ACC112 (cell line): ENCODE data around the gene MACROD2.

Experiments used
- H2AFZ ChIP-seq: fragments of 200-600 bp; sonication (generic); one replicate; pipeline ENCODE4 v1.6.0; 2017; ENCODE audit warnings: antibody characterized with exemption, low read length; ENCODE audit not compliant: unreplicated experiment
- H3K27ac ChIP-seq: fragments of 200-600 bp; sonication (generic); 2 replicates; pipeline ENCODE4 v1.5.1; 2014; ENCODE audit warnings: low read depth, mild to moderate bottlenecking, antibody characterized with exemption, low read length, moderate library complexity
- H3K27me3 ChIP-seq: fragments of 200-600 bp; sonication (generic); 2 replicates; pipeline ENCODE4 v1.6.1; 2014; ENCODE audit warnings: mild to moderate bottlenecking, antibody characterized with exemption, low read length, moderate library complexity, mixed read lengths; ENCODE audit not compliant: insufficient read depth
- H3K36me3 ChIP-seq: fragments of 200-600 bp; sonication (generic); 2 replicates; pipeline ENCODE4 v1.6.1; 2016; ENCODE audit warnings: mild to moderate bottlenecking, antibody characterized with exemption, low read length, moderate library complexity, mixed read lengths; ENCODE audit not compliant: insufficient read depth
- H3K4me1 ChIP-seq: fragments of 200-600 bp; sonication (generic); one replicate; pipeline ENCODE4 v1.6.1; 2016; ENCODE audit warnings: low read length, mixed read lengths; ENCODE audit not compliant: insufficient read depth, unreplicated experiment, control insufficient read depth
- H3K4me3 ChIP-seq: fragments of 200-600 bp; sonication (generic); 2 replicates; pipeline ENCODE4 v1.5.1; 2014; ENCODE audit warnings: mild to moderate bottlenecking, low read depth, low read length
- H3K79me2 ChIP-seq: fragments of 200-600 bp; sonication (generic); one replicate; pipeline ENCODE4 v1.6.0; 2016; ENCODE audit warnings: low read length; ENCODE audit not compliant: control insufficient read depth, unreplicated experiment, insufficient read depth

MACROD2 gene

GRCh38 chr20:15593081-15593480 lies 1597.8 kb downstream of the MACROD2 start:
- Histone ChIP-seq H3K27me3 (no peaks in the 10 kb centered on the region), H3K36me3 (no peaks in the 10 kb centered on the region)

GRCh38 chr20:15594158-15594695 lies 1598.9 kb downstream of the MACROD2 start:
- Histone ChIP-seq H3K79me2 (no peaks in the 10 kb centered on the region), H2AFZ (no peak overlapping the region), H3K27ac (no peak overlapping the region), H3K4me3 (no peak overlapping the region), H3K27me3 (no peaks in the 10 kb centered on the region), H3K36me3 (no peaks in the 10 kb centered on the region), H3K4me1 (no peaks in the 10 kb centered on the region)

More at GRCh38 chr20:15593081-15593480, 1597.8 kb downstream of the MACROD2 start:
- no peak overlapping the region for H3K27ac ChIP-seq
- no peak overlapping the region for H2AFZ ChIP-seq
- H3K79me2 ChIP-seq, result no peaks in the 10 kb centered on the region
- H3K4me3 ChIP-seq, result no peak overlapping the region
- no peaks in the 10 kb centered on the region for H3K4me1 ChIP-seq

DNA sequence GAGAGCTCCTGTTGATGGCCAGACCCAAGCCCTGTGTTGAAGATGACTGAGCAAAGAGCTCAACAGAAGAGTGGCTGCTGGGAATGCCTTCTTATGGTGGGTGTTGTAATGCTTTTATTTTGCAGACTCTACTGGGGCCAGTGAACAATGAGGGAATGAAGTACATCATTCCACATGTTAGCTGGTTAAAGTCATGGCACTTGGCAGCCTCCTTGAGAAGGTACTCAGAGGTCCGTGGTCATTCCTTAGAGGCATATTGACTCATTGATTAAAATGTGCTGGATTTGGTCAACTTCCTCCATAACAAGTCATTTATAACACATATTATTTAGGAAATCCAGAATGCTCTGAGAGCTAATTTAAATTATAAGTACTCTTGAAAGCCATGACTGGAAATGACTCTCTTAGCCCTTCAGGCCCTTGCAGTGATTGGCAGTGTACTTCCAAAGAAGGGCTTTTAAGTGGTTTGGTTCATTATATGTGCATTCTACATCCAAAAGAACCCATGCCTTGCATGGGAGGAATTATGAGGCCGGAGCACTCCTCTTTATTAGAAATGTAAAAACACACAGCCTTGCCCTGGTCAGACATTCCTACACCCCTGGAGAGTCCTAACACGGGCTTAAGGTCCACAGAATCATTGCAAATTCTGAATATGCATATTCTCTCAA lies 1601.0 kb downstream of the MACROD2 start:
- H3K4me3 ChIP-seq, result no peak overlapping the region
- H3K27me3 ChIP-seq, result no peaks in the 10 kb centered on the region
- no peak overlapping the region for H2AFZ ChIP-seq
- H3K4me1 ChIP-seq, result no peaks in the 10 kb centered on the region
- H3K79me2 ChIP-seq, result no peaks in the 10 kb centered on the region
- H3K36me3 ChIP-seq, result no peaks in the 10 kb centered on the region
- no peak overlapping the region for H3K27ac ChIP-seq

DNA sequence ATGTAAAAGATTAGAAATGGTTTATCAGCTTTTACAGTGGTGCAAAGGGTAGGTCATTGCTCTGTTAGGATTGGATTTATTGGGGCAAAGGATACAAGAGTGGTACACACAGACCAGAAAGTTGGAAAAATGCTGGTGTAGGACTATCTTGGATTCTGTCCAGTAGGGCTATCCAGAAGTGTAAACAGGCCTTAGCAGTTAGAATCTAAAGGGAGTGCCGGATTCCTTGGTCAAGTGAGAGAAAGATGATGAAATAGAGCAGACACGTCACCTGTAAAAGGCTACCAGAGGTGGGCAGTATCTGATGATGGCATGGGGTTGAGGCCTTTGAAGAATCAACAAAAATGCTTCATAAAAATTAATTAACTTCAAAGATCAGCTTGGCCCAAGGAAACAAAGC lies 1602.0 kb downstream of the MACROD2 start:
- no peak overlapping the region for H3K27ac ChIP-seq
- no peaks in the 10 kb centered on the region for H3K4me1 ChIP-seq
- no peaks in the 10 kb centered on the region for H3K79me2 ChIP-seq
- H2AFZ ChIP-seq, result no peak overlapping the region
- H3K36me3 ChIP-seq, result no peaks in the 10 kb centered on the region
- no peaks in the 10 kb centered on the region for H3K27me3 ChIP-seq
- no peak overlapping the region for H3K4me3 ChIP-seq

DNA sequence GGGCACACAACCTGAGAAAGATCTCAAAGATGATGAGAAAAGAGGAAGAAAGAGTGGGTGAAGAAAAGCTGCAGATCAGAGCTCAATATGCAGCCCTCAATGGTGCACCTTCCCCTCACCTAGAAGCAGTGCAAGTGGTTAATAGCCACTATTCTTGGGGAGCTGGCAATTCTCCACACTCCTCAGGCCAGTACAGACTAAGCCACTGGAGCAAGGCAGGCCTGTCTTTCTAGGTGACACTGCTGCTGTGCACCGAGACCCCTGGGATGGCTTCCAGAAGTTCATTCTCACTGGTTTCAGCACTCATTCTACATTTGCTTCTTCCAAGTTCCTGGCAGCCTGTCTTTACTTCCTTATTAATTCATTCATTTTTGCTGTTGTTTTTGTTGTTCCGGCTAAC lies 1604.6 kb downstream of the MACROD2 start:
- H3K79me2 ChIP-seq, result no peaks in the 10 kb centered on the region
- H2AFZ ChIP-seq, result no peak overlapping the region
- no peaks in the 10 kb centered on the region for H3K4me1 ChIP-seq
- no peaks in the 10 kb centered on the region for H3K27me3 ChIP-seq
- H3K27ac ChIP-seq, result no peak overlapping the region
- no peaks in the 10 kb centered on the region for H3K36me3 ChIP-seq
- H3K4me3 ChIP-seq, result no peak overlapping the region

GRCh38 chr20:15600565-15600964 lies 1605.2 kb downstream of the MACROD2 start:
- no peaks in the 10 kb centered on the region for H3K79me2 ChIP-seq
- H3K27me3 ChIP-seq, result no peaks in the 10 kb centered on the region
- no peak overlapping the region for H2AFZ ChIP-seq
- no peaks in the 10 kb centered on the region for H3K4me1 ChIP-seq
- H3K27ac ChIP-seq, result no peak overlapping the region
- no peaks in the 10 kb centered on the region for H3K36me3 ChIP-seq
- no peak overlapping the region for H3K4me3 ChIP-seq

- no peak overlapping the region for H2AFZ ChIP-seq
- no peaks in the 10 kb centered on the region for H3K79me2 ChIP-seq
- no peak overlapping the region for H3K4me3 ChIP-seq
- no peaks in the 10 kb centered on the region for H3K27me3 ChIP-seq
- H3K27ac ChIP-seq, result no peak overlapping the region
- no peaks in the 10 kb centered on the region for H3K4me1 ChIP-seq
- no peaks in the 10 kb centered on the region for H3K36me3 ChIP-seq
Measured at GRCh38 chr20:15603506-15603905, 1608.2 kb downstream of the MACROD2 start.

DNA sequence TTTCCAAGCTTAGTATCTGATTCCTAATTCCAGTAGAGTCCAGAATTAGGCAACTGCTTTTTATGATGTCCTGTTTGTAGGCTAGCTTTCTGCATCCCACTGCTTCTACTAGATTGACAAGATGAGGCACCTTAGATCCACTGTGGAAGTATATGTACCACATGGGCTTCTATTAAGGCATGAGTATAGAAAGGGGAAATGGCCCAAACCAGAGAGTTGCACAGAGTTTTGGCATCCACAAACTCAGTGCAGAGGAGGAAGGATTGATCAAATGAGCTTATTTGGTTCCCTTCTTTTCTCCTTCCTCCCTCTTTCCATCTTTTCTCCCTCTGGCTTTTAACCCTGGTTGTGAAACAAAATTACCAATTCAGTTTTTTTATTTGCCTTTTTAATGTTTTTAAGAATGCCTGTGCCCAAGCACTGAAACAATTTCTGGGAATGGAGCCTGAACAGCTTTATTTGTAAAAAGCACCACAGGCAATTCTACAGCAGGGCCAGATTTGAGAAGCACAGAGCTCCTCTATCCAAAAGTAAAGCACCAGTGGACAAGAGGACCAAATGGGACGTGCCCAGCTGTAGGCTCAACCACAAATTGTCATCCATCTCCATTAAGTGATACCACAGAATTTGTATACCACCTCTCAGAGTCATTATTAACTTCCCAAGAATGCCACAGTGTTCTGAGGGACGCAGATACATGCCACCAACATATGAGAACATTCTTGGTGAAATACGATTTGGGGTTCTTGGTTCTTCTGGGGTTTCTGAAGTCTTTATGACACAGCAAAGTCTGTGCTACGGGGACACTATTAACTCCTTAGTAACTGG lies 1608.9 kb downstream of the MACROD2 start:
- H3K27ac ChIP-seq, result no peak overlapping the region
- no peaks in the 10 kb centered on the region for H3K4me1 ChIP-seq
- no peak overlapping the region for H3K4me3 ChIP-seq
- no peaks in the 10 kb centered on the region for H3K79me2 ChIP-seq
- H3K36me3 ChIP-seq, result no peaks in the 10 kb centered on the region
- H3K27me3 ChIP-seq, result no peaks in the 10 kb centered on the region
- no peak overlapping the region for H2AFZ ChIP-seq

DNA sequence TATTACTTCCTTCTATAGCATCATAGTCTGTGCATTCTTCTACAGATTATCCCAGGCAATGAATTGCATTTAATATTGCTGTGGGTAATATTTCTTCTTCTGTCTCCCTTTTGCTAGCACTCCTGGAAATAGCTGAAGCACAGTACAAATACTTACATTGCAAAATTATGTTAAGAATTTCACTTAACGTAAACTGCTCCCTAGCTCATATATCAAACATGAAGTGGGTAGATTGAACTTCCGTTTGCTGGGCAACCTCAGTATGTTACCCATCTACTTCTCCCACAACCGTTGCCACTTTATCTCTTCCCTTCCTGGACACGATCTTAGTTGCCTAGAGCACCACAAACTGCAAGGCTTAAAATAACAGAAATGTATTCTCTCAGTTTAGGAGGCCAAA lies 1614.6 kb downstream of the MACROD2 start:
- Histone ChIP-seq H3K27me3 (no peaks in the 10 kb centered on the region), H3K79me2 (no peaks in the 10 kb centered on the region), H3K27ac (no peak overlapping the region), H3K4me3 (no peak overlapping the region), H3K36me3 (no peaks in the 10 kb centered on the region), H2AFZ (no peak overlapping the region), H3K4me1 (no peaks in the 10 kb centered on the region)

GRCh38 chr20:15610787-15611186 lies 1615.5 kb downstream of the MACROD2 start:
- H3K79me2 ChIP-seq, result no peaks in the 10 kb centered on the region
- H3K27me3 ChIP-seq, result no peaks in the 10 kb centered on the region
- H3K4me1 ChIP-seq, result no peaks in the 10 kb centered on the region
- no peak overlapping the region for H2AFZ ChIP-seq
- H3K27ac ChIP-seq, result no peak overlapping the region
- H3K4me3 ChIP-seq, result no peak overlapping the region
- H3K36me3 ChIP-seq, result no peaks in the 10 kb centered on the region

GRCh38 chr20:15611541-15611940 lies 1616.2 kb downstream of the MACROD2 start:
- H3K27me3 ChIP-seq, result no peaks in the 10 kb centered on the region
- H3K4me1 ChIP-seq, result no peaks in the 10 kb centered on the region

More at GRCh38 chr20:15611541-15611940, 1616.2 kb downstream of the MACROD2 start:
- Histone ChIP-seq H3K79me2 (no peaks in the 10 kb centered on the region), H2AFZ (no peak overlapping the region), H3K4me3 (no peak overlapping the region), H3K36me3 (no peaks in the 10 kb centered on the region), H3K27ac (no peak overlapping the region)
